A549 (cell line): ENCODE data around the gene METTL14. TPM values are rescaled to one million over a fixed set of nuclear protein-coding genes. Genes with fewer than 3 reads are reported as not detected.
"Not testable (repeated sequence)": the region's sequence is repeated elsewhere in the genome, so short reads cannot be mapped to it uniquely, and the experiment has no call there.

Source experiments
- ATAC-seq, 2 experiments: fragments of 200-7000 bp in 1 of 2; fragments of >200 bp in 1 of 2; cut with Nextera tagmentation in 1 of 2; cut with Tn5 transposase in 1 of 2; 3 replicates each; pipeline versions ENCODE4 v1.8.0 to v1.9.1; 2018 to 2020; ENCODE audit warnings: mild to moderate bottlenecking in 1 of 2, moderate library complexity in 1 of 2
- CTCF ChIA-PET: fragments of 300-600 bp; sonication (Branson Sonifier 250); formaldehyde crosslinking; extraction: SDS; loops from one replicate; lab custom pipeline; 2021; ENCODE audit warnings: antibody characterized with exemption, inconsistent platforms; lab: Yijun Ruan, JAX
- POLR2A ChIA-PET: fragments of 350-600 bp; formaldehyde crosslinking; extraction: SDS; loops from one replicate; lab custom pipeline; 2021; ENCODE audit warnings: antibody characterized with exemption, inconsistent platforms; lab: Yijun Ruan, JAX
- DNase-seq, 2 experiments: peaks; one replicate each; pipeline versions ENCODE4 v3.0.0 to v3.0.0-alpha.2; 2011 to 2016; ENCODE audit warnings: low read depth in 1 of 2, low spot score in 1 of 2
- FAIRE-seq: peaks from 2 replicates; lab custom pipeline; 2011; peaks lifted over from hg19 to GRCh38; lab: Jason Lieb, UNC
- H3K27ac ChIP-seq, 2 experiments: fragments of >200 bp; sonication (Bioruptor Twin); formaldehyde crosslinking; 3 replicates each; pipeline ENCODE4 v1.5.1; 2016 to 2017
- H3K4me1 ChIP-seq: fragments of >200 bp; sonication (Bioruptor Twin); formaldehyde crosslinking; 3 replicates; pipeline ENCODE4 v1.6.1; 2016
- H3K4me2 ChIP-seq: fragments of >200 bp; sonication (Bioruptor Twin); formaldehyde crosslinking; 3 replicates; pipeline ENCODE4 v1.6.1; 2016
- H3K4me3 ChIP-seq: fragments of >200 bp; sonication (Bioruptor Twin); formaldehyde crosslinking; 3 replicates; pipeline ENCODE4 v1.5.1; 2016
- H3K9me3 ChIP-seq: fragments of >200 bp; sonication (Bioruptor Twin); formaldehyde crosslinking; 3 replicates; pipeline ENCODE4 v1.6.1; 2016
- CEBPB ChIP-seq, 2 experiments: fragments of >200 bp in 1 of 2; sonication (Bioruptor Twin) in 1 of 2; formaldehyde crosslinking in 1 of 2; IDR thresholded peaks; 2 replicates each; pipeline ENCODE4 v1.6.1; 2012 to 2016
- CHD4 ChIP-seq: fragments of 200-600 bp; sonication (generic); IDR thresholded peaks from 2 replicates; pipeline ENCODE4 v1.6.1; 2016; ENCODE audit warnings: antibody characterized with exemption, mild to moderate bottlenecking, borderline replicate concordance
- EHMT2 ChIP-seq: fragments of 200-600 bp; sonication (generic); IDR thresholded peaks from 2 replicates; pipeline ENCODE4 v1.6.1; 2016; ENCODE audit warnings: antibody characterized with exemption, low read depth, mild to moderate bottlenecking, moderate library complexity
- EP300 ChIP-seq, 2 experiments: fragments of >200 bp; sonication (Bioruptor Twin); formaldehyde crosslinking; IDR thresholded peaks; 2 replicates in 1 of 2; 3 replicates in 1 of 2; pipeline ENCODE4 v1.6.1; 2016 to 2017
- HOXB5 ChIP-seq: fragments of 250-450 bp; sonication (Bioruptor Pico); IDR thresholded peaks from 2 replicates; pipeline ENCODE4 v1.5.0; 2020; ENCODE audit warnings: mild to moderate bottlenecking, moderate library complexity
- JUN ChIP-seq, 2 experiments: fragments of >200 bp; sonication (Bioruptor Twin); formaldehyde crosslinking; IDR thresholded peaks; 2 replicates in 1 of 2; 3 replicates in 1 of 2; pipeline ENCODE4 v1.6.1; 2016 to 2017
- MAFK ChIP-seq: fragments of 450-650 bp; IDR thresholded peaks from 2 replicates; pipeline ENCODE4 v1.6.1; 2014; ENCODE audit not compliant: partially characterized antibody
- NPAS2 ChIP-seq: fragments of 250-450 bp; sonication (Bioruptor Pico); IDR thresholded peaks from 2 replicates; pipeline ENCODE4 v1.8.0; 2022; ENCODE audit warnings: mild to moderate bottlenecking, moderate library complexity, borderline replicate concordance
- POLR2AphosphoS2 ChIP-seq: conservative IDR thresholded peaks from 2 replicates; pipeline ENCODE4 v1.6.1; 2012; ENCODE audit warnings: low read length, improper control_type of control experiment, inconsistent platforms
- RAD21 ChIP-seq, 2 experiments: fragments of >200 bp in 1 of 2; sonication (Bioruptor Twin) in 1 of 2; formaldehyde crosslinking in 1 of 2; IDR thresholded peaks in 1 of 2; conservative IDR thresholded peaks in 1 of 2; 2 replicates in 1 of 2; 3 replicates in 1 of 2; pipeline ENCODE4 v1.6.1; 2012 to 2018; ENCODE audit warnings: inconsistent platforms in 1 of 2
- SREBF2 ChIP-seq: fragments of 450-650 bp; IDR thresholded peaks from 2 replicates; pipeline ENCODE4 v1.6.1; 2014; ENCODE audit warnings: mild to moderate bottlenecking, moderate library complexity
- TFCP2L1 ChIP-seq: fragments of 250-450 bp; sonication (Bioruptor Pico); IDR thresholded peaks from 2 replicates; pipeline ENCODE4 v1.5.0; 2021; ENCODE audit warnings: mild to moderate bottlenecking
- TP53 ChIP-seq: fragments of 250-450 bp; sonication (Bioruptor Pico); IDR thresholded peaks from 2 replicates; pipeline ENCODE4 v1.5.0; 2021; ENCODE audit warnings: mild to moderate bottlenecking, moderate library complexity
- ZC3H11A ChIP-seq: fragments of 450-650 bp; IDR thresholded peaks from 2 replicates; pipeline ENCODE4 v1.6.1; 2014; ENCODE audit warnings: antibody characterized with exemption, mild to moderate bottlenecking
- WGBS: methylation state at CpG from one replicate; pipeline ENCODE4 v1.1.6; 2017; ENCODE audit errors: missing lambda C conversion rate; 5-methylcytosine and 5-hydroxymethylcytosine counted together
- polyA plus RNA-seq, 4 experiments: library from polyadenylated mRNA; depleted of rRNA in 3 of 4; stranded (reverse); fragments of >200 nt; fragmentation: RNase III in 1 of 4; extraction: RNeasy Plus Mini Kit Qiagen cat#74134 plus additional on column Dnase treatment in 1 of 4; gene quantifications; 2 replicates in 3 of 4; 3 replicates in 1 of 4; pipeline ENCODE4 v1.2.3, GENCODE V29; 2011 to 2017
- TF ChIP-seq, protein P1 (sequence below): fragments of >200 bp; sonication (Bioruptor Twin); formaldehyde crosslinking; IDR thresholded peaks from 3 replicates; pipeline ENCODE4 v1.5.1; 2016
- TF ChIP-seq, protein P2 (sequence below): fragments of 200-600 bp; sonication (generic); IDR thresholded peaks from 2 replicates; pipeline ENCODE4 v1.6.1; 2016; ENCODE audit warnings: antibody characterized with exemption, mild to moderate bottlenecking, moderate library complexity

METTL14 gene
- polyA plus RNA-seq, 2 of the 4 experiments (the other 2 are of a cell fraction), result 20.9 to 25.2 TPM

DNA sequence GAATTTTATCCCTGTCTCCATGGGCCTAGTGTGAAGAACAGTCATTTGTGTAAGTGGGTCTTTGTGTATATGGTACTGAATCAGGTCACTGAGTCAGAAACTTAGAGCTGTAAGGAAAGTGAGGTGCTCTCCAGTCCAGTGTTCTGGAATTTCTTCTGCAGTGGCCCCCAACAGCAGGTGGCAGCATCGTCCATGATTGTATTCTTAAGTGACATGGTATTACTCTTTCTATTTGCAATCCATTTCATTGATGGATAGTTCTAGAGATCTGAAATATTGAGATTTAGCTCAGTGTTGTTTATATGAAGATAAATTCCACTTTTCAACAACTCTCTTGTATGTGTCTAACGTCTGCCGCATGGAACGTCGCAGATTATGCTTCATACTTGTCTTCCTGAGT lies 20.5 kb upstream of the METTL14 start:
- H3K4me2 ChIP-seq, H3K4me3 ChIP-seq, DNase-seq, H3K9me3 ChIP-seq, H3K4me1 ChIP-seq, POLR2A ChIA-PET, FAIRE-seq, CTCF ChIA-PET, ATAC-seq, H3K27ac ChIP-seq: not testable (repeated sequence)
- peak in 1 of 2 experiments; percentile 36; a peak in 2 of 5 replicates for TF ChIP-seq RAD21 (conservative IDR thresholded peaks at IDR 0.05 in 1 of 2, IDR thresholded peaks at IDR 0.05 in 1 of 2)
- TF ChIP-seq, protein P1, sequence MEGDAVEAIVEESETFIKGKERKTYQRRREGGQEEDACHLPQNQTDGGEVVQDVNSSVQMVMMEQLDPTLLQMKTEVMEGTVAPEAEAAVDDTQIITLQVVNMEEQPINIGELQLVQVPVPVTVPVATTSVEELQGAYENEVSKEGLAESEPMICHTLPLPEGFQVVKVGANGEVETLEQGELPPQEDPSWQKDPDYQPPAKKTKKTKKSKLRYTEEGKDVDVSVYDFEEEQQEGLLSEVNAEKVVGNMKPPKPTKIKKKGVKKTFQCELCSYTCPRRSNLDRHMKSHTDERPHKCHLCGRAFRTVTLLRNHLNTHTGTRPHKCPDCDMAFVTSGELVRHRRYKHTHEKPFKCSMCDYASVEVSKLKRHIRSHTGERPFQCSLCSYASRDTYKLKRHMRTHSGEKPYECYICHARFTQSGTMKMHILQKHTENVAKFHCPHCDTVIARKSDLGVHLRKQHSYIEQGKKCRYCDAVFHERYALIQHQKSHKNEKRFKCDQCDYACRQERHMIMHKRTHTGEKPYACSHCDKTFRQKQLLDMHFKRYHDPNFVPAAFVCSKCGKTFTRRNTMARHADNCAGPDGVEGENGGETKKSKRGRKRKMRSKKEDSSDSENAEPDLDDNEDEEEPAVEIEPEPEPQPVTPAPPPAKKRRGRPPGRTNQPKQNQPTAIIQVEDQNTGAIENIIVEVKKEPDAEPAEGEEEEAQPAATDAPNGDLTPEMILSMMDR, result peak; percentile 27; the same call in 1 of the 3 replicates
- WGBS, result 66% methylated on average over 5 of the region's 5 CpGs

DNA sequence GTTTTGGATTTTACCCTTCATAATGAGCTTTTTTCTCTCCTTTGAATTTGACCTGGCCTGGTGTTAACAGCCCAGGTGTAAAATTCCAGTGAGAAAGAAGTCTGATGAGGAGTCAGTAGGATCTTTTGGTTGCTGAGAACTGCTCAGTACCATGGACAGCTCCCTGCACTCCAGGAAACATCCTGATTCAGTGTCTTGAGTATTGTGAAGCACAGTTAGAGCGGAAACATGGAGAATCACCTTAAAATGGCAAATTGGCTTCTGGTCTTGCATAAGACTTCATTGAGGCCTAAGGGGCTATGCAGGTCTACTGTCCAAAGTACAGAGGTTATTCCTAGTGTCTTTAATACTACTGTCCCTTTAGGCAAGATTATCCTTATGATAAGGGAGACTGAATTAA lies 16.0 kb upstream of the METTL14 start:
- CTCF ChIA-PET, H3K4me2 ChIP-seq, H3K27ac ChIP-seq, H3K4me3 ChIP-seq, ATAC-seq, FAIRE-seq, POLR2A ChIA-PET, H3K4me1 ChIP-seq, H3K9me3 ChIP-seq: not testable (repeated sequence)
- WGBS, result 58% methylated on average over 1 of the region's 1 CpG
- DNase-seq, result peak in 1 of 2 experiments; percentile 53
- TF ChIP-seq EHMT2, result peak; percentile 63; the same call in 1 of the 2 replicates
- TF ChIP-seq, protein P2, sequence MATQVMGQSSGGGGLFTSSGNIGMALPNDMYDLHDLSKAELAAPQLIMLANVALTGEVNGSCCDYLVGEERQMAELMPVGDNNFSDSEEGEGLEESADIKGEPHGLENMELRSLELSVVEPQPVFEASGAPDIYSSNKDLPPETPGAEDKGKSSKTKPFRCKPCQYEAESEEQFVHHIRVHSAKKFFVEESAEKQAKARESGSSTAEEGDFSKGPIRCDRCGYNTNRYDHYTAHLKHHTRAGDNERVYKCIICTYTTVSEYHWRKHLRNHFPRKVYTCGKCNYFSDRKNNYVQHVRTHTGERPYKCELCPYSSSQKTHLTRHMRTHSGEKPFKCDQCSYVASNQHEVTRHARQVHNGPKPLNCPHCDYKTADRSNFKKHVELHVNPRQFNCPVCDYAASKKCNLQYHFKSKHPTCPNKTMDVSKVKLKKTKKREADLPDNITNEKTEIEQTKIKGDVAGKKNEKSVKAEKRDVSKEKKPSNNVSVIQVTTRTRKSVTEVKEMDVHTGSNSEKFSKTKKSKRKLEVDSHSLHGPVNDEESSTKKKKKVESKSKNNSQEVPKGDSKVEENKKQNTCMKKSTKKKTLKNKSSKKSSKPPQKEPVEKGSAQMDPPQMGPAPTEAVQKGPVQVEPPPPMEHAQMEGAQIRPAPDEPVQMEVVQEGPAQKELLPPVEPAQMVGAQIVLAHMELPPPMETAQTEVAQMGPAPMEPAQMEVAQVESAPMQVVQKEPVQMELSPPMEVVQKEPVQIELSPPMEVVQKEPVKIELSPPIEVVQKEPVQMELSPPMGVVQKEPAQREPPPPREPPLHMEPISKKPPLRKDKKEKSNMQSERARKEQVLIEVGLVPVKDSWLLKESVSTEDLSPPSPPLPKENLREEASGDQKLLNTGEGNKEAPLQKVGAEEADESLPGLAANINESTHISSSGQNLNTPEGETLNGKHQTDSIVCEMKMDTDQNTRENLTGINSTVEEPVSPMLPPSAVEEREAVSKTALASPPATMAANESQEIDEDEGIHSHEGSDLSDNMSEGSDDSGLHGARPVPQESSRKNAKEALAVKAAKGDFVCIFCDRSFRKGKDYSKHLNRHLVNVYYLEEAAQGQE, result peak; percentile 91

DNA sequence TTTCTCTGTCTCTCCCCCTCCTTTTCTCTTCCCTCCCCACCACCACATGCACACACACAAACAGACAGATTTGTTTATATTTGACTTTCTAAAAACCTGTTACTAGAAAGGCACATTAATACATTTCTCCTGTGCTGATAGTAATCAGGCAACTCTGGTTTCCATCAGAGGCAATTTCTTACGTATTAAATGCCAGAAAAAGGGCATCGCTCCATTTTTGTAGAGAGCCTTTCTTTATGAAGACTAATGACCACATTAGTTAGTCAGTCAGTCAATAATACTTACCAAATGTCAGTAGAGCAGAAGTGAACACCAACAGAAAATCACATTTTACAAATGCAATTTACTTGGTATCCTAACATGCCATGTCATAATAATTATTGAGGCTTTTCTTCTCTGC lies 14.2 kb upstream of the METTL14 start:
- H3K4me2 ChIP-seq, H3K4me1 ChIP-seq, H3K9me3 ChIP-seq, CTCF ChIA-PET, H3K4me3 ChIP-seq, H3K27ac ChIP-seq, DNase-seq, ATAC-seq, POLR2A ChIA-PET, FAIRE-seq: not testable (repeated sequence)
- 80% methylated on average over 2 of the region's 2 CpGs for WGBS

DNA sequence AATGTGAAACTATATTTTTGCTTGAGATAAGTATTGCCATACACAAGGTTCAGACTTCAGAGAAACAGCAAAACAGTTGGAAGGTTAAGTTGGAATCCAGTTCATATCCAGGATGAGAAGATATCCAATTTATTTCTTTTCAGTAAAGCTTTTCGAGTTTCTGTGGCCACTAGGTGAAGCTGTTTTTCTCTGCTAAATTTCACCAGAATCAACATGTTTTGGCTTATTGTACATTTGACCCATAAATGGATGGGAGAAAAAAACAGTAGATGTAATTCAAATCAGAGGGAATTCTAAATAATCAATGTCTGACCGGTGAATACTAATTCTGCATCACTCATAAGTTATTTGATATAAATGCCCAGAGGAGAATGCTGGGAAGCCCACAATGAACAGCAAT lies 9.1 kb upstream of the METTL14 start:
- no peak for TF ChIP-seq TP53 (CRISPR knock-in tag)
- no peak for TF ChIP-seq POLR2AphosphoS2
- no peak for TF ChIP-seq SREBF2
- no peak for TF ChIP-seq HOXB5
- no peak for TF ChIP-seq JUN (IDR thresholded peaks at IDR 0.05)
- no peak for TF ChIP-seq TFCP2L1 (CRISPR knock-in tag)
- TF ChIP-seq ZC3H11A, result no peak
- no peak for TF ChIP-seq CHD4
- TF ChIP-seq NPAS2, result no peak
- no peak for TF ChIP-seq CEBPB (IDR thresholded peaks at IDR 0.05)
- TF ChIP-seq MAFK, result no peak
- TF ChIP-seq EP300 (IDR thresholded peaks at IDR 0.05), result no peak
- CTCF ChIA-PET, result no interaction called here
- POLR2A ChIA-PET, result no interaction called here
- FAIRE-seq (no peak), ATAC-seq (no peak), DNase-seq (no peak)
- Histone ChIP-seq H3K27ac (no peak overlapping the region), H3K9me3 (no peaks in the 10 kb centered on the region), H3K4me3 (no peak overlapping the region), H3K4me1 (no peaks in the 10 kb centered on the region), H3K4me2 (no peak overlapping the region)
- WGBS, result 44% methylated on average over 2 of the region's 2 CpGs
